Astrocyte (in vitro differentiated cells and primary cell): ENCODE results near the gene SUPT6H. TPM values are rescaled to one million over a fixed set of nuclear protein-coding genes. Genes with fewer than 3 reads are reported as not detected.
A peak's percentile ranks its signal among the peaks of the same experiment; 100 is the strongest.

Source experiments
- DNase-seq: peaks from one replicate; pipeline ENCODE4 v3.0.0-alpha.2; 2010; ENCODE audit warnings: low read depth
- FAIRE-seq: peaks from 2 replicates; lab custom pipeline; 2011; peaks lifted over from hg19 to GRCh38; lab: Jason Lieb, UNC
- H2AFZ ChIP-seq: 2 replicates; pipeline ENCODE4 v1.6.0; 2012; ENCODE audit warnings: low read depth, low read length, inconsistent platforms
- H3K27ac ChIP-seq: 2 replicates; pipeline ENCODE4 v1.5.1; 2011; ENCODE audit warnings: low read depth, low read length, inconsistent platforms
- H3K27me3 ChIP-seq: 2 replicates; pipeline ENCODE4 v1.6.0; 2011; ENCODE audit warnings: low read length, inconsistent platforms; ENCODE audit not compliant: insufficient read depth
- H3K36me3 ChIP-seq: 2 replicates; pipeline ENCODE4 v1.5.1; 2011; ENCODE audit warnings: low read length, inconsistent platforms; ENCODE audit not compliant: insufficient read depth
- H3K4me1 ChIP-seq: 2 replicates; pipeline ENCODE4 v1.5.1; 2011; ENCODE audit warnings: low read length, inconsistent platforms; ENCODE audit not compliant: insufficient read depth
- H3K4me2 ChIP-seq: 2 replicates; pipeline ENCODE4 v1.6.0; 2012; ENCODE audit warnings: low read length, inconsistent platforms
- H3K4me3 ChIP-seq: 2 replicates; pipeline ENCODE4 v1.5.1; 2011; ENCODE audit warnings: low read depth, mild to moderate bottlenecking, low read length, inconsistent platforms; ENCODE audit not compliant: insufficient read depth
- H3K79me2 ChIP-seq: 2 replicates; pipeline ENCODE4 v1.6.0; 2012; ENCODE audit warnings: mild to moderate bottlenecking, low read length, inconsistent platforms; ENCODE audit not compliant: insufficient read depth
- H3K9ac ChIP-seq: 2 replicates; pipeline ENCODE4 v1.6.0; 2012; ENCODE audit warnings: mild to moderate bottlenecking, low read length, inconsistent platforms
- H3K9me3 ChIP-seq: 2 replicates; pipeline ENCODE4 v1.5.1; 2012; ENCODE audit warnings: low read depth, mild to moderate bottlenecking, low read length, inconsistent platforms; ENCODE audit not compliant: insufficient read depth
- H4K20me1 ChIP-seq: 2 replicates; pipeline ENCODE4 v1.6.0; 2012; ENCODE audit warnings: low read length, inconsistent platforms; ENCODE audit not compliant: insufficient read depth
- H3K27ac Mint-ChIP-seq: one replicate; pipeline ENCODE4 v1.8.0; 2021; ENCODE audit warnings: mild to moderate bottlenecking, mixed read lengths; ENCODE audit not compliant: unreplicated experiment
- H3K27me3 Mint-ChIP-seq: one replicate; pipeline ENCODE4 v1.8.0; 2021; ENCODE audit warnings: low read depth, mixed read lengths; ENCODE audit not compliant: unreplicated experiment
- H3K36me3 Mint-ChIP-seq: one replicate; pipeline ENCODE4 v1.8.0; 2021; ENCODE audit warnings: low read depth, mixed read lengths; ENCODE audit not compliant: unreplicated experiment
- H3K4me1 Mint-ChIP-seq: one replicate; pipeline ENCODE4 v1.8.0; 2021; ENCODE audit warnings: low read depth, mixed read lengths; ENCODE audit not compliant: unreplicated experiment
- H3K4me3 Mint-ChIP-seq: one replicate; pipeline ENCODE4 v1.8.0; 2021; ENCODE audit warnings: mild to moderate bottlenecking, moderate library complexity, mixed read lengths; ENCODE audit not compliant: unreplicated experiment
- H3K9me3 Mint-ChIP-seq: one replicate; pipeline ENCODE4 v1.8.0; 2021; ENCODE audit warnings: mild to moderate bottlenecking, mixed read lengths; ENCODE audit not compliant: unreplicated experiment
- CTCF ChIP-seq: IDR thresholded peaks from 2 replicates; pipeline ENCODE4 v1.5.1; 2011; ENCODE audit warnings: low read depth, mild to moderate bottlenecking, inconsistent platforms, low read length, moderate library complexity; ENCODE audit not compliant: insufficient read depth
- EZH2 ChIP-seq: IDR thresholded peaks from 2 replicates; pipeline ENCODE4 v1.6.1; 2012; ENCODE audit warnings: mild to moderate bottlenecking, low read length, inconsistent platforms; ENCODE audit not compliant: insufficient read depth
- total RNA-seq: library from RNA; stranded (reverse); gene quantifications from 2 replicates; pipeline ENCODE4 v1.2.1, GENCODE V29; 2021

SUPT6H gene
- total RNA-seq, 1 donor from 2014 or later: 95.9 TPM

DNA sequence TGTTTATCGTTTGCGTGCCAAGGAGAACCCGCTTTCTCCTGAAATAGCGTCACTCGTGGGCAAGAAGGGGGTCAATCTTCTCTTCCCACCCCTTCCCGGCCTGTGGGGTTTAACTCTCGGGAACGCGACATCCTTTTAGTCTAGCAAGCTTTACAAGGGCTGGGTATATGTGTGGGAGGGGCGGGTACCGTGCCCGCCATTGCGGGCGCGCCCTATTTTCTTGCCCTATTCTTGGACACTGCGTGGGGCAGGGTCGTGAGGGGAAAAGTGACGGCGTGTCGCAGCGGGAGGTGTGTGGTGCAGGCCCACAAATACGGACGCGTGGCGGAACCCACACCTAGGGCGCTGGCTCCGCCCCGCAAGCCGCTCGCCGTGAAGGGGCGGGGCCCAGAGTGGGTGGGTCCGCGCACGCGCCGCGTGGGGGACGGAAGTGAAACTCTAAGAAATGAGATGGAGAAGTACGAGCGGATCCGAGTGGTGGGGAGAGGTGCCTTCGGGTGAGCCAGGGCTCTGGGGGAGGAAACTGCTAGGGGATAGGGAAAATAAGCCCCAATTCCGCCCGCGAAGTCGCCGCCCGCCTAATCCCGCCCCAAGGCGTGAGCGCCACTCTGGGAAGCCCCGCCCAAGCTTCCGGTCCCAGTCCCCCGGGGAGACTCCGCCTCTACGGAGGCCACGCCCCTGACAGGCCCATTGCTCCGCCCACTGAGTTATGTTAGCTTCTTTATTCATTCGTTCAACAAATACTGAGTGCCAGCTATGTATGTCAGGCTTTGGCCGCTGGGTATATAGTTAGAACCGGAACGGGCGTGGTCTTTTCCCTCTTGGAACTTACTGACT is 66.6 kb downstream of the SUPT6H start, which contains the start of gene NEK8:
Gene NEK8 (plus strand): TSS at position 425 of the 837 bp plus-strand sequence. CDS start 26 bp downstream, at position 451.
- Histone ChIP-seq H3K79me2 (peaks cover 5% of the 10 kb centered on the region), H3K9ac (peak within 1 kb of the TSS; percentile 85), H4K20me1 (peaks cover 19% of the 10 kb centered on the region), H3K4me1 (peaks cover 29% of the 10 kb centered on the region), H3K27me3 (no peaks in the 10 kb centered on the region), H3K4me3 (peak within 1 kb of the TSS; percentile 79), H2AFZ (peak within 1 kb of the TSS; percentile 77), H3K9me3 (no peaks in the 10 kb centered on the region), H3K4me2 (peak within 1 kb of the TSS; percentile 98), H3K36me3 (peaks cover 12% of the 10 kb centered on the region), H3K27ac (peak within 1 kb of the TSS; percentile 87)
- Mint-ChIP-seq H3K27me3 (no peaks in the 10 kb centered on the region), H3K9me3 (no peaks in the 10 kb centered on the region), H3K4me3 (peak within 1 kb of the TSS; percentile 91), H3K36me3 (no peaks in the 10 kb centered on the region), H3K27ac (peak within 1 kb of the TSS; percentile 94), H3K4me1 (peaks cover 20% of the 10 kb centered on the region)
- FAIRE-seq: no peak
- DNase-seq: peak; percentile 73
- TF ChIP-seq CTCF (no peak), EZH2 (no peak)

DNA sequence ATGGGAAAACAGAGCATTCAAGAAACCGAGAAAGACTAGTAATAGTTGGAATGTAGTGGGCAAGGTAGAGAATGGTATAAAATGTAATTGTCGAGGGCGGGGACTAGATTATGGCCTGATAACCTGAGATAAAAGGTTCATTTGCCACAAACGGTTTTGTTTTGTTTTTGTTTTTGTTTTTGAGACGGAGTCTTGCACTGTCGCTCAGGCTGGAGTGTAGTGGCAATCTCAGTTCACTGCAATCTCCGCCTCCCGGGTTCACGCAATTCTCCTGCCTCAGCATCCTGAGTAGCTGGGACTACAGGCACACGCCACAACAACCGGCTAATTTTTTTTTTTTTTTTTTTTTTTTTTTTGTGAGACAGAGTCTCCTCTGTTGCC is 67.9 kb downstream of the SUPT6H start:
- no peak overlapping the region for H3K4me3 ChIP-seq
- DNase-seq (no peak), FAIRE-seq (no peak)
- Mint-ChIP-seq H3K27ac (no peak overlapping the region), H3K36me3 (peaks cover 2% of the 10 kb centered on the region), H3K4me1 (peaks cover 8% of the 10 kb centered on the region), H3K4me3 (no peak overlapping the region), H3K27me3 (no peaks in the 10 kb centered on the region), H3K9me3 (no peaks in the 10 kb centered on the region)
- peaks cover under 1% of the 10 kb centered on the region for H3K36me3 ChIP-seq
- H3K27ac ChIP-seq: no peak overlapping the region
- no peak overlapping the region for H3K9ac ChIP-seq
- H2AFZ ChIP-seq: no peak overlapping the region
- peaks cover 19% of the 10 kb centered on the region for H3K4me1 ChIP-seq
- H3K9me3 ChIP-seq: no peaks in the 10 kb centered on the region
- peaks cover 7% of the 10 kb centered on the region for H4K20me1 ChIP-seq
- H3K79me2 ChIP-seq: no peaks in the 10 kb centered on the region
- H3K27me3 ChIP-seq: no peaks in the 10 kb centered on the region
- H3K4me2 ChIP-seq: no peak overlapping the region
- no peak for TF ChIP-seq EZH2
- TF ChIP-seq CTCF: no peak

- H3K4me3 Mint-ChIP-seq: no peak overlapping the region
- H3K27ac ChIP-seq: no peak overlapping the region
- H3K79me2 ChIP-seq: no peaks in the 10 kb centered on the region
- H3K4me2 ChIP-seq: no peak overlapping the region
- no peak overlapping the region for H2AFZ ChIP-seq
- H3K9me3 ChIP-seq: no peaks in the 10 kb centered on the region
- H3K36me3 Mint-ChIP-seq: peaks cover 6% of the 10 kb centered on the region
- peaks cover 3% of the 10 kb centered on the region for H3K4me1 Mint-ChIP-seq
- no peak for FAIRE-seq
- H3K4me3 ChIP-seq: no peak overlapping the region
- no peak overlapping the region for H3K27ac Mint-ChIP-seq
- TF ChIP-seq CTCF: no peak
- peaks cover 3% of the 10 kb centered on the region for H3K9me3 Mint-ChIP-seq
- H4K20me1 ChIP-seq: no peaks in the 10 kb centered on the region
- H3K4me1 ChIP-seq: no peaks in the 10 kb centered on the region
- no peak overlapping the region for H3K9ac ChIP-seq
- H3K27me3 Mint-ChIP-seq: no peaks in the 10 kb centered on the region
- no peak for DNase-seq
- no peaks in the 10 kb centered on the region for H3K36me3 ChIP-seq
- no peaks in the 10 kb centered on the region for H3K27me3 ChIP-seq
Observed at GRCh38 chr17:28733346-28733745, 71.3 kb downstream of the SUPT6H start.
